Measurements from ENCODE around the gene SMARCA2. TPM values are rescaled to one million over a fixed set of nuclear protein-coding genes. Genes with fewer than 3 reads are reported as not detected.
A peak's percentile ranks its signal among the peaks of the same experiment; 100 is the strongest.

SMARCA2 gene
- total and polyA plus RNA-seq, 12 donors, result 38.3 to 192 (median 142) TPM

- H3K9me3 ChIP-seq (replicated peaks in 1 of 3), result no peaks in the 10 kb centered on the region
- no peaks in the 10 kb centered on the region for H3K36me3 ChIP-seq (replicated peaks in 1 of 2)
- 58 to 88% (median 71%) methylated on average over 3 of the region's 3 CpGs for WGBS, 4 donors
- H3K4me1 ChIP-seq (replicated peaks in 1 of 2), result peaks cover 0 to 15% of the 10 kb centered on the region in 2 donors
- no peaks in the 10 kb centered on the region for H3K27me3 ChIP-seq
- DNase-seq, result no peak
- intact Hi-C loops (cut with DNase I), result no loop called here
- peak overlapping the region in 1 of 5 donors; percentile 47 for H3K27ac ChIP-seq
- H3K4me3 ChIP-seq, result no peak overlapping the region
- no peak for TF ChIP-seq CTCF (IDR thresholded peaks at IDR 0.05)
- TF ChIP-seq POLR2A (IDR thresholded peaks at IDR 0.05), result no peak
Measured at GRCh38 chr9:2229109-2229721, 214.1 kb downstream of the SMARCA2 start.

GRCh38 chr9:2230362-2230761, 215.2 kb downstream of the SMARCA2 start:
- intact Hi-C loops (cut with DNase I), result no loop called here
- 89 to 97% (median 95%) methylated on average over 2 of the region's 2 CpGs for WGBS, 4 donors
- H3K27ac ChIP-seq, result no peak overlapping the region
- no peak for TF ChIP-seq POLR2A (IDR thresholded peaks at IDR 0.05)
- no peak for TF ChIP-seq CTCF (IDR thresholded peaks at IDR 0.05)
- H3K36me3 ChIP-seq (replicated peaks in 1 of 2), result no peaks in the 10 kb centered on the region
- H3K4me3 ChIP-seq, result no peak overlapping the region
- H3K9me3 ChIP-seq (replicated peaks in 1 of 3), result no peaks in the 10 kb centered on the region
- H3K4me1 ChIP-seq (replicated peaks in 1 of 2), result peaks cover 0 to 20% of the 10 kb centered on the region in 2 donors
- DNase-seq, result no peak
- no peaks in the 10 kb centered on the region for H3K27me3 ChIP-seq

- Histone ChIP-seq H3K9me3 (replicated peaks in 1 of 3) (no peaks in the 10 kb centered on the region), H3K4me3 (no peak overlapping the region), H3K36me3 (replicated peaks in 1 of 2) (no peaks in the 10 kb centered on the region), H3K27me3 (no peaks in the 10 kb centered on the region), H3K27ac (no peak overlapping the region), H3K4me1 (replicated peaks in 1 of 2) (peaks cover 0 to 20% of the 10 kb centered on the region in 2 donors)
- intact Hi-C loops (cut with DNase I), result no loop called here
- no peak for DNase-seq
- WGBS, 4 donors, result 91 to 100% (median 99%) methylated on average over 1 of the region's 1 CpG
- TF ChIP-seq POLR2A (IDR thresholded peaks at IDR 0.05), result no peak
Measured at GRCh38 chr9:2231101-2231500, 216.0 kb downstream of the SMARCA2 start.

GRCh38 chr9:2231829-2232228, 216.7 kb downstream of the SMARCA2 start:
- no peak for TF ChIP-seq CTCF (IDR thresholded peaks at IDR 0.05)
- TF ChIP-seq POLR2A (IDR thresholded peaks at IDR 0.05), result no peak
- Histone ChIP-seq H3K27me3 (no peaks in the 10 kb centered on the region), H3K4me3 (no peak overlapping the region), H3K4me1 (replicated peaks in 1 of 2) (peaks cover 0 to 20% of the 10 kb centered on the region in 2 donors), H3K27ac (peak overlapping the region in 3 of 5 donors; percentile 15 to 48 (median 44)), H3K36me3 (replicated peaks in 1 of 2) (no peaks in the 10 kb centered on the region), H3K9me3 (replicated peaks in 1 of 3) (no peaks in the 10 kb centered on the region)
- peak; percentile 57 to 78 (median 66) for DNase-seq
- intact Hi-C loops (cut with DNase I), result no loop called here
- 29 to 45% (median 38%) methylated on average over 2 of the region's 2 CpGs for WGBS, 4 donors

GRCh38 chr9:2233274-2233673, 218.1 kb downstream of the SMARCA2 start:
- 75 to 80% (median 78%) methylated on average over 3 of the region's 3 CpGs for WGBS, 4 donors
- TF ChIP-seq CTCF (IDR thresholded peaks at IDR 0.05), result no peak
- TF ChIP-seq POLR2A (IDR thresholded peaks at IDR 0.05), result no peak
- H3K4me1 ChIP-seq (replicated peaks in 1 of 2), result peaks cover 0 to 12% of the 10 kb centered on the region in 2 donors
- no peak overlapping the region for H3K27ac ChIP-seq
- H3K27me3 ChIP-seq, result no peaks in the 10 kb centered on the region
- H3K9me3 ChIP-seq (replicated peaks in 1 of 3), result no peaks in the 10 kb centered on the region
- no peaks in the 10 kb centered on the region for H3K36me3 ChIP-seq (replicated peaks in 1 of 2)
- H3K4me3 ChIP-seq, result no peak overlapping the region
- DNase-seq, result no peak
- intact Hi-C loops (cut with DNase I), result no loop called here

Measured in adrenal gland (tissue), 12 donors.